IMR-90 (cell line): ENCODE data around the gene KIAA0040. TPM values are rescaled to one million over a fixed set of nuclear protein-coding genes. Genes with fewer than 3 reads are reported as not detected.

Source experiments
- ATAC-seq: fragments of 200-7000 bp; cut with Tn5 transposase; 2 replicates; pipeline ENCODE4 v1.9.1; 2020; ENCODE audit warnings: low read depth, mild to moderate bottlenecking, moderate library complexity
- BruUV-seq: library from RNA; stranded (reverse); fragments of 400-500 nt; replicated peaks from 2 replicates; lab custom pipeline; 2021; lab: Mats Ljungman, UMichigan
- CTCF ChIA-PET: fragments of 300-600 bp; formaldehyde crosslinking; extraction: SDS; loops from one replicate; lab custom pipeline; 2021; ENCODE audit warnings: antibody characterized with exemption; lab: Yijun Ruan, JAX
- POLR2A ChIA-PET: fragments of 300-600 bp; sonication (Branson Sonifier 250); formaldehyde crosslinking; loops from one replicate; lab custom pipeline; 2022; ENCODE audit warnings: antibody characterized with exemption; ENCODE audit not compliant: unreplicated experiment; lab: Charles Lee
- DNase-seq: peaks from one replicate; pipeline ENCODE4 v3.0.0; 2013
- H2AFZ ChIP-seq: replicated peaks from 2 replicates; pipeline ENCODE3; 2013; ENCODE audit warnings: low read length, mild to moderate bottlenecking; ENCODE audit not compliant: poor library complexity
- H2AK5ac ChIP-seq: 2 replicates; pipeline ENCODE4 v1.6.1; 2013; ENCODE audit warnings: low read depth, low read length, inconsistent platforms
- H2AK9ac ChIP-seq: replicated peaks from 2 replicates; pipeline ENCODE3; 2013; ENCODE audit warnings: mild to moderate bottlenecking, low read depth, low read length, moderate library complexity; ENCODE audit not compliant: poor library complexity
- H2BK120ac ChIP-seq: 2 replicates; pipeline ENCODE4 v1.6.1; 2013; ENCODE audit warnings: low read depth, low read length, inconsistent platforms
- H2BK15ac ChIP-seq: 3 replicates; pipeline ENCODE4 v1.6.1; 2013; ENCODE audit warnings: low read depth, low read length, inconsistent platforms
- H2BK20ac ChIP-seq: 2 replicates; pipeline ENCODE4 v1.6.1; 2013; ENCODE audit warnings: low read depth, mild to moderate bottlenecking, inconsistent platforms, low read length, moderate library complexity
- H2BK5ac ChIP-seq: 2 replicates; pipeline ENCODE4 v1.6.1; 2013; ENCODE audit warnings: mild to moderate bottlenecking, low read depth, low read length, inconsistent platforms; ENCODE audit not compliant: poor library complexity, severe bottlenecking
- H3K14ac ChIP-seq: replicated peaks from 2 replicates; pipeline ENCODE4 v1.6.1; 2013; ENCODE audit warnings: low read depth, low read length, inconsistent platforms
- H3K18ac ChIP-seq: 2 replicates; pipeline ENCODE4 v1.6.1; 2013; ENCODE audit warnings: low read depth, low read length, control low read depth
- H3K23ac ChIP-seq: 2 replicates; pipeline ENCODE4 v1.6.1; 2013; ENCODE audit warnings: low read depth, low read length, inconsistent platforms
- H3K27ac ChIP-seq: 2 replicates; pipeline ENCODE4 v1.5.1; 2013; ENCODE audit warnings: mild to moderate bottlenecking, control low read depth, low read length; ENCODE audit not compliant: insufficient read depth
- H3K27me3 ChIP-seq: 2 replicates; pipeline ENCODE4 v1.6.1; 2013; ENCODE audit warnings: low read length; ENCODE audit not compliant: control insufficient read depth, insufficient read depth
- H3K36me3 ChIP-seq: 2 replicates; pipeline ENCODE4 v1.6.1; 2013; ENCODE audit warnings: low read length, mixed read lengths; ENCODE audit not compliant: control insufficient read depth, insufficient read depth
- H3K4ac ChIP-seq: 2 replicates; pipeline ENCODE4 v1.6.1; 2013; ENCODE audit warnings: low read depth, low read length, inconsistent platforms
- H3K4me1 ChIP-seq: 2 replicates; pipeline ENCODE4 v1.6.1; 2013; ENCODE audit warnings: low read length, mixed read lengths; ENCODE audit not compliant: control insufficient read depth, insufficient read depth
- H3K4me2 ChIP-seq: 2 replicates; pipeline ENCODE4 v1.6.1; 2013; ENCODE audit warnings: low read depth, mild to moderate bottlenecking, control low read depth, low read length, moderate library complexity
- H3K4me3 ChIP-seq: 2 replicates; pipeline ENCODE4 v1.5.1; 2013; ENCODE audit warnings: low read depth, mild to moderate bottlenecking, control low read depth, low read length, moderate library complexity; ENCODE audit not compliant: insufficient read depth
- H3K56ac ChIP-seq: 2 replicates; pipeline ENCODE4 v1.6.1; 2013; ENCODE audit warnings: low read length, inconsistent platforms; ENCODE audit not compliant: insufficient read depth; ENCODE audit errors: extremely low read depth
- H3K79me1 ChIP-seq, 2 experiments: 2 replicates each; pipeline ENCODE4 v1.6.1; 2013; ENCODE audit warnings: low read length in 2 of 2, inconsistent platforms in 1 of 2, low read depth in 1 of 2
- H3K9ac ChIP-seq: 2 replicates; pipeline ENCODE4 v1.6.1; 2013; ENCODE audit warnings: low read depth, low read length, control low read depth
- H3K9me1 ChIP-seq: 2 replicates; pipeline ENCODE4 v1.6.1; 2013; ENCODE audit warnings: low read length, inconsistent platforms; ENCODE audit not compliant: insufficient read depth
- H3K9me3 ChIP-seq: 2 replicates; pipeline ENCODE4 v1.6.1; 2013; ENCODE audit warnings: low read length; ENCODE audit not compliant: control insufficient read depth, insufficient read depth
- H4K20me1 ChIP-seq: 2 replicates; pipeline ENCODE4 v1.6.1; 2013; ENCODE audit warnings: low read length, inconsistent platforms; ENCODE audit not compliant: insufficient read depth
- H4K5ac ChIP-seq: 2 replicates; pipeline ENCODE4 v1.6.1; 2013; ENCODE audit warnings: mild to moderate bottlenecking, low read depth, low read length, control low read depth
- H4K8ac ChIP-seq, 2 experiments: 2 replicates each; pipeline ENCODE4 v1.6.1; 2013; ENCODE audit warnings: low read depth in 2 of 2, low read length in 2 of 2, control low read depth in 1 of 2, inconsistent platforms in 1 of 2
- H4K91ac ChIP-seq: 2 replicates; pipeline ENCODE4 v1.6.1; 2013; ENCODE audit warnings: low read depth, low read length, inconsistent platforms; ENCODE audit not compliant: insufficient read depth
- CHD1 ChIP-seq: IDR thresholded peaks from 2 replicates; pipeline ENCODE4 v1.6.1; 2012; ENCODE audit warnings: low read depth, low read length, improper control_type of control experiment
- RAD21 ChIP-seq: IDR thresholded peaks from 2 replicates; pipeline ENCODE4 v1.6.1; 2012; ENCODE audit warnings: low read length, improper control_type of control experiment
- RCOR1 ChIP-seq: IDR thresholded peaks from 2 replicates; pipeline ENCODE4 v1.6.1; 2012; ENCODE audit warnings: mild to moderate bottlenecking, low read length, improper control_type of control experiment; ENCODE audit not compliant: insufficient replicate concordance
- RFX5 ChIP-seq: IDR thresholded peaks from 2 replicates; pipeline ENCODE4 v1.8.0; 2012; ENCODE audit warnings: low read depth, mild to moderate bottlenecking, low read length, moderate library complexity
- WGBS, 2 experiments: methylation state at CpG; one replicate each; pipeline versions ENCODE4 v1.1.5 to v1.1.7; 2013; ENCODE audit warnings: missing lambda C conversion rate in 2 of 2; ENCODE audit not compliant: insufficient read length in 1 of 2; ENCODE audit errors: extremely low coverage in 2 of 2; 5-methylcytosine and 5-hydroxymethylcytosine counted together
- dilution Hi-C: fragments of 300-500 bp; cut with HindIII; formaldehyde crosslinking; loops from one replicate; pipeline ENCODE4 v1.14.3; 2018; ENCODE audit warnings: low sequenced_read_pairs; ENCODE audit not compliant: unreplicated experiment
- in situ Hi-C: fragments of 300-500 bp; cut with MboI; formaldehyde crosslinking; loops from 3 replicates; pipeline ENCODE4 v1.14.3; 2019; ENCODE audit warnings: low sequenced_read_pairs, inconsistent platforms, mixed read lengths
- intact Hi-C: fragments of 100-400 bp; cut with micrococcal nuclease; formaldehyde crosslinking; loops from 2 replicates; pipeline ENCODE4 v1.10.0; 2022
- polyA plus RNA-seq, 3 experiments: library from polyadenylated mRNA; depleted of rRNA; stranded (reverse); fragments of >200 nt; gene quantifications; 2 replicates each; pipeline ENCODE4 v1.2.3, GENCODE V29; 2012; ENCODE audit warnings: low replicate concordance in 1 of 3
- total RNA-seq: library from RNA; depleted of rRNA; stranded (reverse); fragments of >200 nt; gene quantifications from 2 replicates; pipeline ENCODE4 v1.2.3, GENCODE V29; 2012
- TF ChIP-seq, protein P1 (sequence below): fragments of 150-350 bp; IDR thresholded peaks from 2 replicates; pipeline ENCODE4 v1.6.1; 2016; ENCODE audit warnings: low read depth, mild to moderate bottlenecking, low read length, moderate library complexity, borderline replicate concordance

KIAA0040 gene
- total and polyA plus RNA-seq, 2 of the 4 experiments (the other 2 are of a cell fraction) = 0.05 to 0.18 TPM

DNA sequence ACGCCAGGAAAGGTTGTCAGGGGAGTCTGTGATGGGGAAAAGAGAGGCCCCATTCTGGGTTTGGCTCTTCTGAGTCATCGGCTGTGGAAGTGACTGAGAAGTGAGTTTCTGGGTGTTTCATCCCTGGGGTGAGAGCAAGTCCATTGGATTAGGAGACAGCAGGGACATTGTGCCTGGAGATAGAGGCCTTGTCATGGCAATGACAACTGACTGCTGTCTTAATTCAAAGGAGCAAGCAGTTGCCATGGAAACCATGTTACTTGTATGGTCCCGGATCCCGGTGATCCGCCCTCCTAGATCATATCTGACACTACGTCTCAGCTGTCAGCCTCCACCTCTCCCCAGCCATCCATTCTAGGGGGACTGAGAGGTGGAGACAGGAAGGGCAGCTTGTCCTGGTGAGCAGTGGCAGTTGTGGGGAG lies 34.4 kb downstream of the KIAA0040 start:
- no peak overlapping the region for H2AK9ac ChIP-seq
- dilution Hi-C loops (no loop called here), intact Hi-C loops (loop anchor here (10.0 kb wide), 1 partner anchor 727 kb away; no protein-coding TSS in a partner anchor), in situ Hi-C loops (loop anchor here (5.0 to 25.0 kb wide), 2 partner anchors 164 to 1704 kb away; no protein-coding TSS in a partner anchor)
- H3K4me3 ChIP-seq = no peak overlapping the region
- H4K5ac ChIP-seq = no peak overlapping the region
- no peak overlapping the region for H4K91ac ChIP-seq
- DNase-seq = no peak
- no peak overlapping the region for H3K56ac ChIP-seq
- no peaks in the 10 kb centered on the region for H4K20me1 ChIP-seq
- H2AFZ ChIP-seq = no peak overlapping the region
- ChIA-PET CTCF (no interaction called here), POLR2A (no interaction called here)
- no peak overlapping the region for H3K4me2 ChIP-seq
- H4K8ac ChIP-seq = no peak overlapping the region
- BruUV-seq = no TSS peak
- no peak overlapping the region for H3K4ac ChIP-seq
- H3K18ac ChIP-seq = no peak overlapping the region
- no peak overlapping the region for H3K14ac ChIP-seq
- no peak overlapping the region for H2AK5ac ChIP-seq
- H2BK5ac ChIP-seq = no peak overlapping the region
- H3K79me1 ChIP-seq = no peaks in the 10 kb centered on the region
- no peaks in the 10 kb centered on the region; the same call in 1 of the 2 replicates for H3K27me3 ChIP-seq
- H3K9ac ChIP-seq = no peak overlapping the region
- ATAC-seq = no peak
- no peaks in the 10 kb centered on the region for H3K9me3 ChIP-seq
- 60% methylated on average over 1 of the region's 6 CpGs; no CpG with 5 or more reads in 1 of the 2 experiments for WGBS, 2 experiments
- no peak overlapping the region for H2BK15ac ChIP-seq
- no peak overlapping the region for H3K27ac ChIP-seq
- H3K9me1 ChIP-seq = no peaks in the 10 kb centered on the region
- no peaks in the 10 kb centered on the region for H3K36me3 ChIP-seq
- H2BK20ac ChIP-seq = no peak overlapping the region
- H2BK120ac ChIP-seq = no peak overlapping the region
- H3K4me1 ChIP-seq = no peaks in the 10 kb centered on the region
- H3K23ac ChIP-seq = no peak overlapping the region
- TF ChIP-seq RAD21 (no peak), CHD1 (no peak), RCOR1 (no peak), RFX5 (no peak)
- TF ChIP-seq, protein P1, sequence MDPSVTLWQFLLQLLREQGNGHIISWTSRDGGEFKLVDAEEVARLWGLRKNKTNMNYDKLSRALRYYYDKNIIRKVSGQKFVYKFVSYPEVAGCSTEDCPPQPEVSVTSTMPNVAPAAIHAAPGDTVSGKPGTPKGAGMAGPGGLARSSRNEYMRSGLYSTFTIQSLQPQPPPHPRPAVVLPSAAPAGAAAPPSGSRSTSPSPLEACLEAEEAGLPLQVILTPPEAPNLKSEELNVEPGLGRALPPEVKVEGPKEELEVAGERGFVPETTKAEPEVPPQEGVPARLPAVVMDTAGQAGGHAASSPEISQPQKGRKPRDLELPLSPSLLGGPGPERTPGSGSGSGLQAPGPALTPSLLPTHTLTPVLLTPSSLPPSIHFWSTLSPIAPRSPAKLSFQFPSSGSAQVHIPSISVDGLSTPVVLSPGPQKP = no peak
